Prostate gland (tissue), 2 donors: Measurements from ENCODE around the gene REEP2. TPM values are rescaled to one million over a fixed set of nuclear protein-coding genes. Genes with fewer than 3 reads are reported as not detected.
"Not testable (repeated sequence)": the region's sequence is repeated elsewhere in the genome, so short reads cannot be mapped to it uniquely, and the experiment has no call there.

Source experiments
- DNase-seq: peaks from one replicate; pipeline ENCODE4 v3.0.0-alpha.2; 2019; ENCODE audit warnings: low spot score
- H3K27ac ChIP-seq, 2 donors: fragments of 200-600 bp; sonication (generic); 2 replicates each; pipeline ENCODE4 v1.5.1; 2017 to 2019
- H3K27me3 ChIP-seq: fragments of 200-600 bp; sonication (generic); replicated peaks from 2 replicates; pipeline ENCODE4 v1.5.1; 2019; ENCODE audit not compliant: insufficient read depth
- H3K36me3 ChIP-seq, 2 donors: fragments of 200-600 bp; sonication (generic); 1 replicate in 1 of 2; 2 replicates in 1 of 2; pipeline versions ENCODE4 v1.5.1 to v1.8.1; 2017 to 2019
- H3K4me1 ChIP-seq: fragments of 200-600 bp; sonication (generic); replicated peaks from 2 replicates; pipeline ENCODE4 v1.5.1; 2019
- H3K4me3 ChIP-seq, 2 donors: fragments of 200-600 bp; sonication (generic); 2 replicates each; pipeline ENCODE4 v1.5.1; 2017 to 2019
- H3K9me3 ChIP-seq: fragments of 200-600 bp; sonication (generic); 2 replicates; pipeline ENCODE4 v1.5.1; 2017
- CTCF ChIP-seq, 4 experiments: fragments of 200-600 bp in 2 of 4; fragments of 450-650 bp in 2 of 4; sonication (generic) in 2 of 4; IDR thresholded peaks; 1 replicate in 3 of 4; 2 replicates in 1 of 4; pipeline ENCODE4 v1.5.1; 2016 to 2019; ENCODE audit warnings: antibody characterized with exemption in 4 of 4, mild to moderate bottlenecking in 2 of 4, moderate library complexity in 2 of 4
- POLR2A ChIP-seq: fragments of 450-650 bp; IDR thresholded peaks from one replicate; pipeline ENCODE4 v1.6.1; 2016; ENCODE audit warnings: antibody characterized with exemption, mild to moderate bottlenecking
- POLR2AphosphoS5 ChIP-seq: sonication (generic); formaldehyde crosslinking; IDR thresholded peaks from one replicate; pipeline ENCODE4 v1.6.1; 2017; ENCODE audit warnings: antibody characterized with exemption
- WGBS: methylation state at CpG from one replicate; pipeline ENCODE4 v1.1.5; 2018; 5-methylcytosine and 5-hydroxymethylcytosine counted together
- intact Hi-C: fragments of 100-400 bp; cut with DNase I; formaldehyde crosslinking; loops from one replicate; pipeline ENCODE4 v1.14.2; 2022
- total RNA-seq, 2 donors: library from RNA; depleted of rRNA; stranded (reverse); fragments of >200 nt; gene quantifications; one replicate each; pipeline ENCODE4 v1.1.0, GENCODE V29; 2016

REEP2 gene
- total RNA-seq, 2 donors from 2014 or later, result 4.1 to 21.2 TPM

GRCh38 chr5:138471052-138471361 is 32.1 kb downstream of the REEP2 start:
- Histone ChIP-seq H3K36me3 (no peaks in the 10 kb centered on the region), H3K9me3 (no peaks in the 10 kb centered on the region), H3K4me3 (no peak overlapping the region), H3K4me1 (no peaks in the 10 kb centered on the region), H3K27ac (peak overlapping the region in 1 of 2 donors; percentile 4), H3K27me3 (no peaks in the 10 kb centered on the region)
- TF ChIP-seq POLR2AphosphoS5, result peak; percentile 27
- no peak for TF ChIP-seq POLR2A
- intact Hi-C loops, result no loop called here
- WGBS, result 65% methylated on average over 2 of the region's 2 CpGs
- DNase-seq, result no peak

- Histone ChIP-seq H3K4me1 (no peaks in the 10 kb centered on the region), H3K27me3 (no peaks in the 10 kb centered on the region), H3K36me3 (no peaks in the 10 kb centered on the region), H3K27ac (no peak overlapping the region), H3K4me3 (no peak overlapping the region), H3K9me3 (no peaks in the 10 kb centered on the region)
- intact Hi-C loops, result no loop called here
- WGBS, result 35% methylated on average over 6 of the region's 6 CpGs
- TF ChIP-seq POLR2A (no peak), POLR2AphosphoS5 (no peak)
- DNase-seq, result no peak
These were observed 33.5 kb downstream of the REEP2 start for GRCh38 chr5:138472353-138472752.

- intact Hi-C loops, H3K4me1 ChIP-seq: not testable (repeated sequence)
- 92% methylated on average over 5 of the region's 5 CpGs for WGBS
These were observed 34.3 kb downstream of the REEP2 start for GRCh38 chr5:138473151-138473550.

DNA sequence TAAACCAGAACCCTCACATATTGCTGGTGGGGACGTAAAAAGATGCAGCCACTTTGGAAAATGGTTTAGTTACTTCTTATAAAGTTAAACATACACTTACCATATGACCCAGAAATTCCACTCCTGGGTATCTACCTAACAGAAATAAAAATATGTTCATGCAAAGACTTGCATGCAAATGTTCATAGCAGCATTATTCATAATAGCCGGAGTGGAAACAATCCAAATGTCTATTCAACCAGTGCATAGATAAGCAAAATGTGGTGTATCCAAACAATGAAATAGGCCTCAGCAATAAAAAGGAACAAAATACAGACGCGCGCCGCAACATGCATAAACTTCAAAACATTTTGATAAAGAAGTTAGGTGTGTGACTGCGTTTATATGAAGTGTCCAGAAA is 38.1 kb downstream of the REEP2 start:
- H3K9me3 ChIP-seq, result no peaks in the 10 kb centered on the region
- H3K4me1 ChIP-seq, result no peaks in the 10 kb centered on the region
- no peaks in the 10 kb centered on the region for H3K27me3 ChIP-seq
- no peak for DNase-seq
- 42% methylated on average over 7 of the region's 7 CpGs for WGBS
- no peak overlapping the region for H3K4me3 ChIP-seq
- intact Hi-C loops, result no loop called here
- TF ChIP-seq CTCF (IDR thresholded peaks at IDR 0.05), result no peak
- no peak for TF ChIP-seq POLR2AphosphoS5
- no peak for TF ChIP-seq POLR2A
- H3K36me3 ChIP-seq, result no peaks in the 10 kb centered on the region
- H3K27ac ChIP-seq, result no peak overlapping the region

More at GRCh38 chr5:138473151-138473550, 34.3 kb downstream of the REEP2 start:
- H3K27ac ChIP-seq, H3K36me3 ChIP-seq, H3K4me3 ChIP-seq, H3K27me3 ChIP-seq, H3K9me3 ChIP-seq, DNase-seq: not testable (repeated sequence)

GRCh38 chr5:138482638-138483037 is 43.8 kb downstream of the REEP2 start:
- DNase-seq, result no peak
- Histone ChIP-seq H3K36me3 (no peaks in the 10 kb centered on the region), H3K4me1 (no peaks in the 10 kb centered on the region), H3K4me3 (no peak overlapping the region), H3K9me3 (no peaks in the 10 kb centered on the region), H3K27ac (no peak overlapping the region), H3K27me3 (no peaks in the 10 kb centered on the region)
- WGBS, result 59% methylated on average over 4 of the region's 4 CpGs
- intact Hi-C loops, result no loop called here
- TF ChIP-seq POLR2AphosphoS5, result no peak
- TF ChIP-seq POLR2A, result no peak
- TF ChIP-seq CTCF (IDR thresholded peaks at IDR 0.05), result no peak

DNA sequence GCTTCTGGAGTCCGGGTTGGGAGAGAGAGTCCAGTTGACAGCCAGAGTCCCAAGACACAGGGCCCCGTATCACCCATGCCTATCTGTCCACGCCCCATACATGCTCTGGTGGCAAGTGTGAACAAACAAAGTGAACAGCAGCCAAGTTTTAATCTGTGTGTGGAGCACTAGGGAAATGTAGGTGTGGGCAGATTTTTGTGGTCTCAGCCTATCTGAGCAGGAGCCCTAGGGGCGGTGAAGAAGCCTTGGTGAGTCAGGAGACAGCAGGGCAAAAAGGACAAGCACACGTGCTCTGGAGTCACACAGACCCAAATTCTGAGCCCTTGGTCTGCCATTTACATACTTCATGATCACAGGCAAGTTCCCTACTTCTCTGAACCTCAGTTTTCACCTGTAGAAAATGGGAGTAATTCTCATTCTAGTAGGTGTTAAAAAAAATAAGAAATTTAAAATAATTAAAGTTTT is 49.7 kb downstream of the REEP2 start:
- DNase-seq, result no peak
- intact Hi-C loops, result no loop called here
- no peak overlapping the region for H3K27ac ChIP-seq
- H3K4me3 ChIP-seq, result no peak overlapping the region
- H3K36me3 ChIP-seq, result no peaks in the 10 kb centered on the region
- no peaks in the 10 kb centered on the region for H3K27me3 ChIP-seq
- WGBS, result 50% methylated on average over 5 of the region's 5 CpGs
- TF ChIP-seq POLR2AphosphoS5 (no peak), POLR2A (no peak), CTCF (IDR thresholded peaks at IDR 0.05) (no peak)
- no peaks in the 10 kb centered on the region for H3K4me1 ChIP-seq
- no peaks in the 10 kb centered on the region for H3K9me3 ChIP-seq
